ENCODE measurements around the gene MEGF6.
A peak's percentile ranks its signal among the peaks of the same experiment; 100 is the strongest.

MEGF6 gene

GRCh38 chr1:3614755-3615742, 3.7 kb upstream of the MEGF6 start:
- H3K4me1 Mint-ChIP-seq: peaks cover 13% of the 10 kb centered on the region
- H3K27ac Mint-ChIP-seq: no peak overlapping the region
- H3K9me3 Mint-ChIP-seq: no peaks in the 10 kb centered on the region
- DNase-seq (peak; percentile 36), ATAC-seq (no peak)
- peaks cover 10% of the 10 kb centered on the region for H3K27me3 Mint-ChIP-seq
- no peaks in the 10 kb centered on the region for H3K36me3 Mint-ChIP-seq (ENCODE audit: low read depth)
- H3K4me3 Mint-ChIP-seq: no peak overlapping the region

- ATAC-seq: no peak
- Mint-ChIP-seq H3K9me3 (no peaks in the 10 kb centered on the region), H3K4me3 (peak overlapping the region; percentile 50), H3K27me3 (peaks cover 13% of the 10 kb centered on the region), H3K27ac (no peak overlapping the region), H3K4me1 (peaks cover 4% of the 10 kb centered on the region), H3K36me3 (ENCODE audit: low read depth) (no peaks in the 10 kb centered on the region)
- no peak for DNase-seq
Measured at GRCh38 chr1:3612123-3612522, 815 bp upstream of the MEGF6 start.

- no peaks in the 10 kb centered on the region for H3K9me3 Mint-ChIP-seq
- H3K36me3 Mint-ChIP-seq (ENCODE audit: low read depth): no peaks in the 10 kb centered on the region
- DNase-seq (no peak), ATAC-seq (peak; percentile 6)
- H3K4me3 Mint-ChIP-seq: no peak overlapping the region
- H3K27ac Mint-ChIP-seq: no peak overlapping the region
- peaks cover 4% of the 10 kb centered on the region for H3K4me1 Mint-ChIP-seq
- H3K27me3 Mint-ChIP-seq: peaks cover 13% of the 10 kb centered on the region
Measured at GRCh38 chr1:3610527-3611169, 660 bp downstream of the MEGF6 start.

- Mint-ChIP-seq H3K27me3 (peaks cover 13% of the 10 kb centered on the region), H3K36me3 (ENCODE audit: low read depth) (no peaks in the 10 kb centered on the region), H3K9me3 (no peaks in the 10 kb centered on the region), H3K4me3 (no peak overlapping the region), H3K27ac (no peak overlapping the region), H3K4me1 (peaks cover 4% of the 10 kb centered on the region)
- DNase-seq (no peak), ATAC-seq (no peak)
Measured at GRCh38 chr1:3609769-3610526, 1.4 kb downstream of the MEGF6 start.

- no peak for ATAC-seq
- Mint-ChIP-seq H3K4me3 (no peak overlapping the region), H3K36me3 (ENCODE audit: low read depth) (no peaks in the 10 kb centered on the region), H3K4me1 (peaks cover 4% of the 10 kb centered on the region), H3K27ac (no peak overlapping the region), H3K27me3 (peaks cover 13% of the 10 kb centered on the region), H3K9me3 (no peaks in the 10 kb centered on the region)
- no peak for DNase-seq
Measured at GRCh38 chr1:3609016-3609768, 2.1 kb downstream of the MEGF6 start.

- DNase-seq: no peak
- Mint-ChIP-seq H3K4me1 (peaks cover 4% of the 10 kb centered on the region), H3K9me3 (no peaks in the 10 kb centered on the region), H3K36me3 (ENCODE audit: low read depth) (no peaks in the 10 kb centered on the region), H3K4me3 (no peak overlapping the region), H3K27me3 (peaks cover 13% of the 10 kb centered on the region), H3K27ac (no peak overlapping the region)
- no peak for ATAC-seq
Measured at GRCh38 chr1:3608154-3608553, 3.2 kb downstream of the MEGF6 start.

- Mint-ChIP-seq H3K27ac (no peak overlapping the region), H3K36me3 (ENCODE audit: low read depth) (no peaks in the 10 kb centered on the region), H3K27me3 (peaks cover 13% of the 10 kb centered on the region), H3K4me1 (peaks cover 4% of the 10 kb centered on the region), H3K9me3 (no peaks in the 10 kb centered on the region), H3K4me3 (no peak overlapping the region)
- DNase-seq (no peak), ATAC-seq (no peak)
Measured at GRCh38 chr1:3607703-3608065, 3.6 kb downstream of the MEGF6 start.

GRCh38 chr1:3606779-3607702, 4.3 kb downstream of the MEGF6 start:
- H3K27me3 Mint-ChIP-seq: peaks cover 11% of the 10 kb centered on the region
- DNase-seq: no peak
- ATAC-seq: no peak
- H3K27ac Mint-ChIP-seq: no peak overlapping the region
- H3K4me3 Mint-ChIP-seq: no peak overlapping the region
- no peaks in the 10 kb centered on the region for H3K36me3 Mint-ChIP-seq (ENCODE audit: low read depth)
- H3K9me3 Mint-ChIP-seq: no peaks in the 10 kb centered on the region
- H3K4me1 Mint-ChIP-seq: peaks cover 4% of the 10 kb centered on the region

GRCh38 chr1:3604997-3605823, 6.1 kb downstream of the MEGF6 start:
- no peak overlapping the region for H3K4me3 Mint-ChIP-seq
- H3K9me3 Mint-ChIP-seq: no peaks in the 10 kb centered on the region
- no peaks in the 10 kb centered on the region for H3K36me3 Mint-ChIP-seq (ENCODE audit: low read depth)
- ATAC-seq (no peak), DNase-seq (no peak)
- H3K4me1 Mint-ChIP-seq: no peaks in the 10 kb centered on the region
- H3K27ac Mint-ChIP-seq: no peak overlapping the region
- peaks cover 3% of the 10 kb centered on the region for H3K27me3 Mint-ChIP-seq

GRCh38 chr1:3604468-3604974, 6.8 kb downstream of the MEGF6 start:
- Mint-ChIP-seq H3K4me1 (no peaks in the 10 kb centered on the region), H3K27me3 (peaks cover 3% of the 10 kb centered on the region), H3K27ac (no peak overlapping the region), H3K4me3 (no peak overlapping the region), H3K9me3 (no peaks in the 10 kb centered on the region), H3K36me3 (ENCODE audit: low read depth) (no peaks in the 10 kb centered on the region)
- DNase-seq: no peak
- no peak for ATAC-seq

GRCh38 chr1:3603571-3604467, 7.5 kb downstream of the MEGF6 start:
- no peaks in the 10 kb centered on the region for H3K36me3 Mint-ChIP-seq (ENCODE audit: low read depth)
- H3K4me1 Mint-ChIP-seq: no peaks in the 10 kb centered on the region
- ATAC-seq (no peak), DNase-seq (no peak)
- H3K27me3 Mint-ChIP-seq: no peaks in the 10 kb centered on the region
- H3K9me3 Mint-ChIP-seq: no peaks in the 10 kb centered on the region
- H3K4me3 Mint-ChIP-seq: no peak overlapping the region
- H3K27ac Mint-ChIP-seq: no peak overlapping the region

GRCh38 chr1:3603156-3603555, 8.2 kb downstream of the MEGF6 start:
- H3K9me3 Mint-ChIP-seq: no peaks in the 10 kb centered on the region
- no peaks in the 10 kb centered on the region for H3K36me3 Mint-ChIP-seq (ENCODE audit: low read depth)
- no peak for ATAC-seq
- H3K27ac Mint-ChIP-seq: no peak overlapping the region
- peaks cover 3% of the 10 kb centered on the region for H3K4me1 Mint-ChIP-seq
- DNase-seq: no peak
- H3K4me3 Mint-ChIP-seq: no peak overlapping the region
- no peaks in the 10 kb centered on the region for H3K27me3 Mint-ChIP-seq
